Measurements from ENCODE around the gene SNRPD2. TPM values are rescaled to one million over a fixed set of nuclear protein-coding genes. Genes with fewer than 3 reads are reported as not detected.

SNRPD2 gene
- 200 and 333 TPM in 2 replicates for total RNA-seq

GRCh38 chr19:45691516-45692186, at the start of gene SNRPD2:
TSS of gene SNRPD2 (minus strand) at chr19:45691953. CDS start at chr19:45691888, 65 bp downstream.

GRCh38 chr19:45733160-45733810, 41.5 kb upstream of the SNRPD2 start, which contains the start of gene MEIOSIN:
TSS of gene MEIOSIN (plus strand) at chr19:45733439. CDS start at chr19:45735377, 1,938 bp downstream.

GRCh38 chr19:45730368-45731288, 38.9 kb upstream of the SNRPD2 start, which contains the start of gene FBXO46:
TSS of gene FBXO46 (minus strand) at chr19:45730896. CDS start at chr19:45713495, 17,401 bp downstream.

GRCh38 chr19:45692187-45693105, 693 bp upstream of the SNRPD2 start, which contains the start of gene QPCTL:
TSS of gene QPCTL (plus strand) at chr19:45692666. CDS start at chr19:45692704, 38 bp downstream.

GRCh38 chr19:45667620-45668341, 24.0 kb downstream of the SNRPD2 start, which contains the start of gene GIPR:
TSS of gene GIPR (plus strand) at chr19:45668221. CDS start at chr19:45669521, 1,300 bp downstream.

GRCh38 chr19:45638930-45639729, 52.6 kb downstream of the SNRPD2 start, which contains the start of gene EML2:
TSS of gene EML2 (minus strand) at chr19:45639397. CDS start at chr19:45639376, 21 bp downstream.

Small RNA genes lying within 50 kb of the gene (small RNA-seq; reads per million reads assigned to genes)
- not detected for gene MIR642A
- not detected for gene RN7SL836P

Other genes with a start within 250 kb of the SNRPD2 start
- gene FOSB, start 224.0 kb downstream of the SNRPD2 start, total RNA-seq = 0.37 and 0.39 TPM in 2 replicates
- gene RTN2, start 194.9 kb downstream of the SNRPD2 start, total RNA-seq = 3.3 and 3.7 TPM in 2 replicates
- gene PPM1N, start 193.5 kb downstream of the SNRPD2 start, total RNA-seq = 1.5 and 2.5 TPM in 2 replicates
- 39.7 and 79.2 TPM in 2 replicates for gene VASP, start 184.5 kb downstream of the SNRPD2 start, total RNA-seq
- 5.5 and 7.8 TPM in 2 replicates for gene OPA3, start 107.2 kb downstream of the SNRPD2 start, total RNA-seq
- under 0.01 TPM in 1 of 2 replicates, not detected in the other for gene GPR4, start 89.7 kb downstream of the SNRPD2 start, total RNA-seq
- 12.5 and 25.2 TPM in 2 replicates for gene EML2, start 52.6 kb downstream of the SNRPD2 start, total RNA-seq
- gene GIPR, start 23.7 kb downstream of the SNRPD2 start, total RNA-seq = not detected in 2 replicates
- 20.9 and 28.3 TPM in 2 replicates for gene QPCTL, start 713 bp upstream of the SNRPD2 start, total RNA-seq
- gene FBXO46, start 38.9 kb upstream of the SNRPD2 start, total RNA-seq = 7.7 and 14.7 TPM in 2 replicates
- gene MEIOSIN, start 41.5 kb upstream of the SNRPD2 start, total RNA-seq = not detected in 2 replicates
- 6.6 and 7.8 TPM in 2 replicates for gene SIX5, start 77.3 kb upstream of the SNRPD2 start, total RNA-seq
- gene DMPK, start 90.5 kb upstream of the SNRPD2 start, total RNA-seq = 13.7 and 22.4 TPM in 2 replicates
- gene DMWD, start 100.9 kb upstream of the SNRPD2 start, total RNA-seq = 36.0 and 51.0 TPM in 2 replicates
- gene RSPH6A, start 123.4 kb upstream of the SNRPD2 start, total RNA-seq = under 0.01 and 0.39 TPM in 2 replicates
- 41.2 and 55.5 TPM in 2 replicates for gene SYMPK, start 171.2 kb upstream of the SNRPD2 start, total RNA-seq
- gene FOXA3, start 172.4 kb upstream of the SNRPD2 start, total RNA-seq = not detected in 2 replicates
- 18.0 and 21.7 TPM in 2 replicates for gene IRF2BP1, start 194.2 kb upstream of the SNRPD2 start, total RNA-seq
- 1.5 and 2.5 TPM in 2 replicates for gene MYPOP, start 210.7 kb upstream of the SNRPD2 start, total RNA-seq
- gene NANOS2, start 222.8 kb upstream of the SNRPD2 start, total RNA-seq = not detected in 2 replicates